HG02884 (cell line): ENCODE results near the gene INPP5A.
"Not testable (repeated sequence)": the region's sequence is repeated elsewhere in the genome, so short reads cannot be mapped to it uniquely, and the experiment has no call there.

Source experiments
- ATAC-seq: cut with Tn5 transposase; IDR thresholded peaks from one replicate; pipeline ENCODE4 v1.9.1; 2021; ENCODE audit warnings: mild to moderate bottlenecking, moderate library complexity; ENCODE audit not compliant: unreplicated experiment

The INPP5A gene

GRCh38 chr10:132787495-132788179 is 250.1 kb downstream of the INPP5A start:
- ATAC-seq: no peak

DNA sequence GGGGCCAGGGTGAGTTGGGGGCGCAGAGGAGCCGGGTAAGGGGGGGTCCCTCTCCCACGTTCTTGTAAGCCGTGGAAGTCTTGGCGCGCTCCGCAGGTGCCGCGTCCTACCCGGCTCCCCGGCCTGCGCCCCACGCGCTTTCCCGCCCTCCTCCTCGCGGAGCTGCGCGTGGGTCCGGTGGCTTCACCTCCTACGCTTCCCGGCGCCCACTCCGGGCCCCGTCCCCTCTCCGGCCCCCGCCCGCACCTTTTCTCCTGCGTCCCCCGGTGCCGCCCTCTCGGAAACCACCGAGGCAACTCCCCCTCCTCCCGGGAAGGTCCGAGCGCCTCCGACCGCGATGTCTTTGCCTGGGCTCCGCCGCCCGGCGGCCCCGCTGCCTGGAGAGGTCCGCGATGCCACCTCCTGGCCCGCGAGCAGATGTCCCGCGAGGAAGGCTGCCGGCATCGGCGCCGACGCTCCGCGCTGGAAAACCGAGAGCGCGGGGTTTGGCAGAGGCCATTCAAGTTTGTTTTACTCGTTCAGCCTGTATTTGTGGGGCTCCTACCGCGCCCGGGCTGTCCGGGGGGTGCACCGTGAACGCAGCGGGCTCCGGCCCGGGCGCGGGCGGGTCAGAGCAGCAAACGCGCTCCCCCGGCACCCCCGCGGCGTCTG is 250.7 kb downstream of the INPP5A start:
- no peak for ATAC-seq

GRCh38 chr10:132788831-132789219 is 251.2 kb downstream of the INPP5A start:
- ATAC-seq: no peak

DNA sequence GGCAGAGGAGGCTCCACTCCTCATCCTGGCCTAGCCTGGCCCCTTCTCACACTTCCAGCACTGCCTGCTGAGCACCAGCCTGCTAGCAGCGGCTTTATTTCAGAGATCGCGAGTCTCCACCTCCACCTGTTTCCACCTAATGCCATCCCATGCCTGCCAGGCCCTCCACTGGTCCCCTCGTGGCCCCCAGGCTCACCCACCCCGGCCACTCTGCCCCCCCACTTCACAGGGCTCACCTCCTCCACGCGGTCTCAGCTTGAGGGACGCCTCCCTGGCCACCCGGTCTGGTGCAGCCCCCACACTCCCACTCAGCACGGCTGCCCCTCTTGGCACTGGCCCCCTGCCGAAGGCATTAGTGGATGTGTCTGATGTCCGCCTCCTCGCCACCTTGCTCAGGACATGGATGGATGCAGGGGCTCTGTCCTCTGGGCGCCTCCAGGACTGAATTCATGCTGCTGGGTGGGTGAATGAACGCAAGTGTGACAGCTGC is 252.1 kb downstream of the INPP5A start:
- no peak for ATAC-seq

- ATAC-seq: no peak
Observed at GRCh38 chr10:132790470-132790869, 252.9 kb downstream of the INPP5A start.

- no peak for ATAC-seq
Observed at GRCh38 chr10:132790934-132791829, 253.6 kb downstream of the INPP5A start.

DNA sequence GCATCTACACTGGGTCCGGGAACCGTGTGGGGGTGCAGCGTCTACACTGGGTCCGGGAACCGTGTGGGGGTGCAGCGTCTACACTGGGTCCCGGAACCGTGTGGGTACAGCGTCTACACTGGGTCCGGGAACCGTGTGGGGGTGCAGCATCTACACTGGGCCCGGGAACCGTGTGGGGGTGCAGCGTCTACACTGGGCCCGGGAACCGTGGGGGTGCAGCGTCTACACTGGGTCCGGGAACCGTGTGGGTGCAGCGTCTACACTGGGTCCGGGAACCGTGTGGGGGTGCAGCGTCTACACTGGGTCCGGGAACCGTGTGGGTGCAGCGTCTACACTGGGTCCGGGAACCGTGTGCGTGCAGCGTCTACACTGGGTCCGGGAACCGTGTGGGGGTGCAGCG is 254.5 kb downstream of the INPP5A start:
- not testable (repeated sequence) for ATAC-seq

DNA sequence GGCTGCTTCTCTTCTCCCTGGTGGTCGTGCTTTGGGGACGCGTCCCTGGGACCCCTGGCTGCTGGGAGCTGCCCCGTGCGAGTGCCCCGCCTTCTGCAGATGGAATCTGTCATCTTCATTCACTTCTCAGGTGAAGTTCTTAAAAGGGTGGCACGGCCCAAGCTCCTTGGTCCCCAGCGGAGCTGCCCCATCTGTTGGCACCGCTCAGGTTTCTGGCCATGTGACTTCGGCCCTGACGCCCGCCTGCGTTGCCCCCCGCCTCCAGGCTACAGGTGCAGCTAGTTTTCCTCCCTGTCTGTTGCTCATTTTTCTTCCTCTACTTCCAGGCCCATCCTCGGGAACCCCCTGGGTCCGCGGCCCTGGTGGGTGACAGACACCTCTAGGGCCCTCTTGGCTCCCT is 255.2 kb downstream of the INPP5A start:
- ATAC-seq: no peak

DNA sequence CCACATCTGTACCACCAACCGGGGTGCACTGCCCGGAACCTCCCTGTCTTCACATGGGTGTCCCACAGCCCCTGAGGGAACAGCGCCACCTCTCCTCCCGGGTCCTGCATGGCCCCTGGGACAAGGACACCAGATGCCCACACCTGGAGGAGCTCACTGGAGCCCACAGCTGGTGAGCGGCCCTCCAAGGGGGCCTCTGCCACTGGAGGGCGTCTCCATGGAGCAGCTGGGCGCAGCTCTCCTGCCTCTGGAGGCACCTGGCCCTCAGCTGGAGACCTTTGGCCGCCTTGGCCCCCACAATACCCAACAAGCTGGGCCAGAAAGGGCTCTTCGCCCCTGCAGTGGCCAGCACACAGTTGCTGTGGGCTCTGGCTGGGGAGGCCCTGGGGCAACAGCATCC is 255.6 kb downstream of the INPP5A start:
- ATAC-seq: no peak

DNA sequence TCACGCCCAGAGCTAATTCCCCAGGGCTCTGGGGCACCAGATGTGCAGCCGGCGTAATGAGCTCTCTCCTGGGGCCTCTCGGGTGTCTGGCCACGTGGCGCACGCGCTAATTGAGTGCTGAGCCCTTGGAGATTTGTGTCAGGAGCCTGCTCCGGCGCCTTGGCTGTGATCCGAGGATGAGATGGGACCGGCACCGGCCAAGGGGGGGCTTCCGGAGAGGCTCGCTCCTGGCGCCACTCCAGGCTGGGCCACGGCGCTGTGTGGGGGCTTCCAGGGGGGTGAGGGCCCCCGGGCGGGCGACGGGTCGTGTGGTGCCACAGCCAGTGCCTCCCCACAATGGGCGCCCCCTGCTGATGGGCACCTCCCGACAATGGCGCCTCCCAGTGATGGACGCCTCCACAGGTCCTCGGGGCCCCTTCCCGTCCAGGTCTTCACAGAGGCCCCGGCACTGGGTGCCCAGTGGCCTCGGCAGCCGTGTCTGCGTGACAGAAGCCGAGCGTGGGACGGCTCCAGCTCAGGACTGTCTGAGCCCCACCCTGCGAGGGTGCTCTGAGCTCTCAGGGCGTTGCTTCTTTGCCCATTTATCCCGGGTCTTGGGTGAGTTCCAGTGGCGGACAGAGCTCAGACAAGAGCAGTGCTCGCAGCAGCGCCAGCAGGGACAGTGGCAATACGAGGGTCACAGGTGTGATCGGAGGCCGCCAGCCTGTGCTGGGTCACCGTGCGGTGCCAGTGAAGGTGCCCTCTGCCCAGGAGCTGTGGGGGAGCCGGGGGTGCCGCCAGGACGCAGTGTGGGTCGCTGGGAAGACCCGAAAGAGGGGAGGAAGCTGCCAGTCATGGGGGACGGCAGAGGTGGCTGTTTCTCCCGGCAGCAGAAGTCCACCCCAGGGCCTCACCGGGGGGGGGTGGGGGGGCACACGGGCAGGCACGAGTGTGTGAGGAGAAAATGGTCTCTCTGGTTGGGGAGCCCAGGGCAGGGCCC is 256.6 kb downstream of the INPP5A start:
- no peak for ATAC-seq

DNA sequence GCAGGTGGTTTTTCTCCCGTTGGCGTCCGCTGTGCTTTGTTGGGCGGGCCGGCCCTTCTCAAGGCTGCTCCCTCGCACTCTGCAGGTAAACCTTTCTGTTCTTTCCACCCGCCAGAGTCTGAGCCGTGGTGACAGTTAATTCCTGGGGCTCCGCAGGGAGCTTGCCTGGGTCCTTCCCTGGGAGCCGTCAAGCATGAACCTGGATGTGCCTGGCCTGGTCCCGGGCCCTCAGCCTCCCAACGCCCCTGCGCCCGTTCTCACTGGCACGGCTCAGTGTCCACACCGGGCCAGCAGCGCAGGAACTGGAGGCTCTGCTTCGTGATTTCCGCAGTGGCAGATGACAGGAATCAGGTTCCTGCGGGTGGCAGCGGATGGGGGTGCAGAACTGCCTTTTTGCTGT is 259.3 kb downstream of the INPP5A start:
- no peak for ATAC-seq

GRCh38 chr10:132797986-132798385 is 260.4 kb downstream of the INPP5A start:
- ATAC-seq: not testable (repeated sequence)

DNA sequence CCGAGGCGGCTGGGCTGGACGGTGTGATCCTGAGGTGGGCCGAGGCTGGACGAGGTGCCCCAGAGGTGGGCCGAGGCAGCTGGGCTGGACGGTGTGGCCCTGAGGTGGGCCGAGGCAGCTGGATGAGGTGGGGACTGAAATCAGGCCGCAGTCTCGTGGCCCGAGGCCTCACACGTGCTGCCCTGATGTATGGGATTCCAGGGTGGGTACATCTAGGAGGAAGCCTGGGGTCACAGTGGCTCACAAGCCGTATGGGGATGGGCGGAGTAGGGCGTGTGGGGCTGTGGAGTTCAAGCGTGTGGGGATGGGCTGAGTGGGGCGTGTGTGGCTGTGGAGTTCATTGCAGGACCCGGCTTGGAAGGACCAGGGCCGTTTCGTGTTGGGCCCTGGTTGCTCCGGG is 260.8 kb downstream of the INPP5A start:
- ATAC-seq: no peak

DNA sequence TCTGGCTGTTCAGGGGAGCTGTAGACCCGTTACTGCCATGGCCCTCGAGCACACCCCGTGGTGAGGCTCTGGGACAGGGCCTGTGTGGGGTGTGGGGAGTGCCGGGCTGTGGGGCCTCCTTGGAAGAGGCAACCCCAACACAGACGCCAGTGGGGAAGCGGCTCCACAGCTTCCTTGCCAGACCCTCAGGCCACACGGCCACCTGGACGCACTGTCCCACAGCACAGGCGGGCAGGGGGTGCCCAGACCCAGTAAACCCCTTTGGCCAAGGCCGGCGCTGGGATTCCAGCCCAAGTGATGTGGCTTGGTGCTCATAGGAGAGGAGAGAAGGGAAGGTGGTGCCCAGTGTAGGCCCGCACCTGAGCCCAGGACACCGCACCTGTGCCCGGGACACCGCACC is 261.3 kb downstream of the INPP5A start:
- ATAC-seq: no peak

DNA sequence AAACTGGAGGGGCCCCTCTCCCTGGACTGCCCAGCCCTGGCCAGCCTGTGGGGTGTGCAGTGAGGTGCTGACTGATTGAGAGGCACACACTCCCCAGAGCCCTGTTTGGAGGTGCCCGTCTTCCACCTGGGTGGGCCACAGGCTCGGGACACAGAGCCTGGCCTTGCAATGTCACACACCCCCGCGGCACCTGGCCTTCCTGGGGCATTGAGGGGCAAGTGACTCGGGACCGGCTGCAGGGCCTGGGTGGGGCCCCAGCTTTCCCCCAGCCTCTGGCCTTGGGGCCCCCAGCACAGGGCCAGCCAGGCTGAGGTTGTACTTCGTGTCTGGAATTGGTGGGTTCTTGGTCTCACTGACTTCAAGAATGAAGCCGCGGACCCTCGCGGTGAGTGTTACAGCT is 262.3 kb downstream of the INPP5A start:
- no peak for ATAC-seq

- ATAC-seq: no peak
Observed at GRCh38 chr10:132802048-132802447, 264.5 kb downstream of the INPP5A start.

DNA sequence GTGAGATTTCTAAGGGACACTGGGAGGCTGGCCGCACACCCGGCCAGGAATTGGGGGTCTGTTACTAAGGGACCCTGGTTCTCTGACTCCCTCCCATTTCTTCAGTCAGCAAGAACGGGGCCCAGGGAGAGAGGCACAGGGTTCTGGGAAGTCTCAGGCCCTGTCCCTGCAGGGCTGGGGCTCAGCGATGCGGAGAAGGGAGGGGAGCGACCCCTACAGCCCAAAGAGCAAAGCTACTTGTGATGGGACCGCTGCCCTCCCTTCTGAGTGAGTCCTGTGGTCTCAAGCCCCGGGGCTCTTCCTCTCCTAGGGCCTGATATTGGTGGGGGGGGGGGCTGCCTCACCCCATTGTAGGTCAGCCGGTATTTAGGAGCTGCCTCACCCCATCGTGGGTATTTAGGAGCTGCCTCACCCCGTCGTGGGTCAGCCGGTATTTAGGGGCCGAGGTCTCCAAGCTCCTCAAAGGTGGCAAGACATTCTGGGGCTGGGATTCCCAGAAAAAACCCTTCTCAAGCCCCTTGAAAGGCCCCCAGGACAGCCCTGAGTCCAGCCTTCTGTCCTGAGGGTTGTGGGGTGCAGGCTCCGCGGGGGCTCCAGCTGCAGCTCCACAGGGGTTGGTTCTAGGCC is 265.2 kb downstream of the INPP5A start:
- no peak for ATAC-seq

DNA sequence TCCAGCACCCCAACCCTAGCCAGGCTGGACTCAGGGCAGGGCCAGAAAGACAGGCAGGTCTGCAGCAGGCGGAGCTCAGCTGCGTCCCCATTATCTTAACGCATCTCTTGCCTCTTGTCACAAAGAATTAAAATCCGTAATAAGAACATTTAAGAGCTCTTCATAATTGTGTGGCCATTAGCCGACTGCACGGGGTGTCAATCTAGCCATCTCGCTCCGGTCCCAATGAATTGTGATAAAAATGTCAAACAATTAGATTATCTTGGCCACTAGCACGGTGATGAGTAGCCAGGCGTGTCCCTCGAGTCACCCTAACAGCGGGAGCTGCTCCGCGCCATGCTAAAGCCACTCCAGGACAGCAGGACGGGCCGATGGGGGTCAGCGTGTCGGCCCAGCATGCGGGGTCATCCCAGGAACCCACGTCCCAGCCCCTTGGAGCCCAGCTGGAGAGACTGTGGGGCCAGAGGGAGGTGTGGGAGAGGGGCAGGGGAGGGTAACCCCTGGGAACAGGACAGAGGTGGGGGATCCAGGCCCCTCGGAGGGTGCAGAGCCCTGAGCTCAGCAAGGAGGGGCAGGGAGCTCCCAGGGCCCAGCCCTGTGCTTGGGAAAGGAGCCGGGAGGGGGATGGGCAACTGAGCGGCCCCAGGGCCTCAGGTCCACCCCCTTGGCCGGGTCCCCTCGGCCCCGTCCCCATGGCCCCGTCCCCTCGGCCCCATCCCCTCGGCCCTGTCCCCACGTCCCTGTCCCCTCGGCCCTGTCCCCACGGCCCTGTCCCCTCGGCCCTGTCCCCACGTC is 266.0 kb downstream of the INPP5A start:
- ATAC-seq: no peak

GRCh38 chr10:132804287-132804686 is 266.7 kb downstream of the INPP5A start:
- no peak for ATAC-seq
